CD14-positive monocyte (primary cell): ENCODE measurements around the gene MBOAT7. TPM values are rescaled to one million over a fixed set of nuclear protein-coding genes. Genes with fewer than 3 reads are reported as not detected.
A peak's percentile ranks its signal among the peaks of the same experiment; 100 is the strongest.

ENCODE experiments used
- DNase-seq, 3 donors: peaks; one replicate each; pipeline ENCODE4 v3.0.0-alpha.2; 2011 to 2022
- H2AFZ ChIP-seq: 2 replicates; pipeline ENCODE4 v1.6.0; 2012; ENCODE audit warnings: mild to moderate bottlenecking, low read depth, low read length, inconsistent platforms; ENCODE audit not compliant: insufficient read depth, poor library complexity, severe bottlenecking
- H3K27ac ChIP-seq, 2 donors: 1 replicate in 1 of 2; 2 replicates in 1 of 2; pipeline ENCODE4 v1.5.1; 2012 to 2013; ENCODE audit warnings: low read length in 2 of 2, control low read depth in 1 of 2, inconsistent platforms in 1 of 2, low read depth in 1 of 2, mild to moderate bottlenecking in 1 of 2
- H3K27me3 ChIP-seq, 2 donors: one replicate each; pipeline versions ENCODE4 v1.6.0 to v1.6.1; 2011 to 2013; ENCODE audit warnings: low read length in 2 of 2; ENCODE audit not compliant: control insufficient read depth in 2 of 2, insufficient read depth in 2 of 2
- H3K36me3 ChIP-seq, 2 donors: replicated peaks in 1 of 2; 1 replicate in 1 of 2; 2 replicates in 1 of 2; pipeline versions ENCODE4 v1.5.1 to v1.6.1; 2012 to 2013; ENCODE audit warnings: low read length in 2 of 2, control low read depth in 1 of 2, inconsistent platforms in 1 of 2, mild to moderate bottlenecking in 1 of 2; ENCODE audit not compliant: insufficient read depth in 2 of 2, control insufficient read depth in 1 of 2
- H3K4me1 ChIP-seq, 2 donors: 1 replicate in 1 of 2; 2 replicates in 1 of 2; pipeline versions ENCODE4 v1.5.1 to v1.6.1; 2012 to 2013; ENCODE audit warnings: low read length in 2 of 2, control low read depth in 1 of 2, inconsistent platforms in 1 of 2, mild to moderate bottlenecking in 1 of 2, moderate library complexity in 1 of 2; ENCODE audit not compliant: insufficient read depth in 2 of 2, control insufficient read depth in 1 of 2
- H3K4me2 ChIP-seq: replicated peaks from 2 replicates; pipeline ENCODE3; 2012; ENCODE audit warnings: low read length, moderate library complexity, mild to moderate bottlenecking; ENCODE audit not compliant: poor library complexity, severe bottlenecking; ENCODE audit errors: extremely low read depth
- H3K4me3 ChIP-seq, 3 experiments: fragments of 200-600 bp in 1 of 3; sonication (generic) in 1 of 3; replicated peaks in 1 of 3; 1 replicate in 2 of 3; 2 replicates in 1 of 3; pipeline ENCODE4 v1.5.1; 2011 to 2013; ENCODE audit warnings: low read length in 3 of 3, mild to moderate bottlenecking in 3 of 3, control low read depth in 2 of 3, low read depth in 2 of 3, inconsistent platforms in 1 of 3, moderate library complexity in 1 of 3
- H3K79me2 ChIP-seq: 2 replicates; pipeline ENCODE4 v1.6.0; 2012; ENCODE audit warnings: mild to moderate bottlenecking, control low read depth, inconsistent platforms, low read length, moderate library complexity; ENCODE audit not compliant: insufficient read depth
- H3K9ac ChIP-seq: 2 replicates; pipeline ENCODE4 v1.6.0; 2017; ENCODE audit warnings: low read length, mild to moderate bottlenecking; ENCODE audit not compliant: insufficient read depth, poor library complexity, severe bottlenecking
- H3K9me3 ChIP-seq, 2 donors: replicated peaks in 1 of 2; 1 replicate in 1 of 2; 2 replicates in 1 of 2; pipeline versions ENCODE4 v1.5.1 to v1.6.1; 2012 to 2013; ENCODE audit warnings: low read length in 2 of 2, control low read depth in 1 of 2; ENCODE audit not compliant: control insufficient read depth in 1 of 2, insufficient read depth in 1 of 2
- H4K20me1 ChIP-seq: 2 replicates; pipeline ENCODE4 v1.6.0; 2012; ENCODE audit warnings: mild to moderate bottlenecking, low read length, control low read depth, moderate library complexity; ENCODE audit not compliant: insufficient read depth
- H3K27ac Mint-ChIP-seq, 7 donors: one replicate each; pipeline ENCODE4 v1.8.0; 2020; ENCODE audit warnings: mild to moderate bottlenecking in 7 of 7, mixed read lengths in 7 of 7, moderate library complexity in 6 of 7, inconsistent platforms in 2 of 7
- H3K27me3 Mint-ChIP-seq, 3 donors: one replicate each; pipeline ENCODE4 v1.8.0; 2021 to 2022; ENCODE audit warnings: low read depth in 3 of 3, mild to moderate bottlenecking in 3 of 3, mixed read lengths in 3 of 3, moderate library complexity in 3 of 3, inconsistent platforms in 1 of 3
- H3K36me3 Mint-ChIP-seq, 2 donors: one replicate each; pipeline ENCODE4 v1.8.0; 2020; ENCODE audit warnings: mixed read lengths in 2 of 2, inconsistent platforms in 1 of 2, mild to moderate bottlenecking in 1 of 2
- H3K4me1 Mint-ChIP-seq: one replicate; pipeline ENCODE4 v1.8.0; 2020; ENCODE audit warnings: mild to moderate bottlenecking, mixed read lengths
- H3K4me3 Mint-ChIP-seq, 2 donors: one replicate each; pipeline ENCODE4 v1.8.0; 2020; ENCODE audit warnings: mild to moderate bottlenecking in 2 of 2, mixed read lengths in 2 of 2, moderate library complexity in 1 of 2
- H3K9me3 Mint-ChIP-seq, 7 donors: one replicate each; pipeline ENCODE4 v1.8.0; 2020 to 2022; ENCODE audit warnings: mixed read lengths in 7 of 7, mild to moderate bottlenecking in 6 of 7, moderate library complexity in 6 of 7, inconsistent platforms in 2 of 7
- WGBS: methylation state at CpG from one replicate; pipeline ENCODE4 v1.1.5; 2013; ENCODE audit warnings: missing lambda C conversion rate; ENCODE audit not compliant: insufficient coverage; 5-methylcytosine and 5-hydroxymethylcytosine counted together
- intact Hi-C, 2 donors: fragments of 100-400 bp; cut with micrococcal nuclease; formaldehyde crosslinking; loops; one replicate each; pipeline versions ENCODE4 v1.15.0 to v1.15.1; 2023
- polyA plus RNA-seq, 3 donors: library from polyadenylated mRNA; depleted of rRNA in 1 of 3; unstranded in 2 of 3; stranded (reverse) in 1 of 3; fragments of 300-500 nt in 2 of 3; fragments of >200 nt in 1 of 3; fragmentation: Illumina TruSeq in 2 of 3; gene quantifications; 1 replicate in 2 of 3; 2 replicates in 1 of 3; pipeline ENCODE4 v1.2.3, GENCODE V29; 2012 to 2021
- TF ChIP-seq, protein P1 (sequence below): fragments of 200-600 bp; IDR thresholded peaks from one replicate; pipeline ENCODE4 v1.8.0; 2022; ENCODE audit warnings: antibody characterized with exemption, mild to moderate bottlenecking

The MBOAT7 gene
- polyA plus RNA-seq, 3 donors = 84.0 to 115 (median 111) TPM

DNA sequence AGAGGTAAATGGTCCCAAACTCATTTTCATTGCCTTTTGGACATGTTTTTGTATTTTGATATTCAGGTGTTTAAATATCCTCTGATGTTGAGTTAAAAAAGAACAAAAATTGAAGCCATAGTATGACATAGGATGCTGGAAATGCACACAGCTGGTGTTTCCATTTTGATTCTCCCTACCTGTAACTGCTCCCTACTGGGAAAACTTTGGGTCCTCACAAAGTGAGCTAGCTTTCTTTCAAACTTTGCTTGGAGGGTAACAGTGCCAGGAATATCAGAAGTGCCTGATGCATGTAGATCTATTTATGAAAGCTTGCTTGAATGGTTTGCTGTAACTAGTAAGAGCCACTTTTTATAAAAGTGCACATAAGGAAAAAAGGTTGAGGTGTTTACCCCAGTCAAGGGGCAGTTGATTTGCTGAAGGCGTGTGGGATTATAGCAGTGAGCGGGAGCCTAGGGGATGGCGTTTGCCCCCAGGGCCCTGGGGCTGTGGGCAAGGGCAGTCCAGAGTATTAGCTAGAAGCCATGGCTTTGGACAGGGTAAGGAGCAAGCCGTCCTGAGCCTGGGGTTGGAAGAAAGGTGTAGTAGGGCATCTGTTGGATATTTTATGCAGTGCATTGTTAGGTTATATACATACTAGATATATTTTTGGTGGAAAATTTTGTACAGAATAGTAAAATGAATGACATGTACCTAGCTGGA, 15.5 kb upstream of the MBOAT7 start:
- Histone ChIP-seq H4K20me1 (peaks cover 58% of the 10 kb centered on the region), H3K4me3 (peak overlapping the region; percentile 2 to 99 (median 26)), H3K79me2 (peaks cover 86% of the 10 kb centered on the region), H2AFZ (no peak overlapping the region), H3K27ac (peak overlapping the region; percentile 97 to 100), H3K36me3 (peaks cover 64 to 65% of the 10 kb centered on the region in 2 donors), H3K9ac (peak overlapping the region; percentile 31), H3K27me3 (no peaks in the 10 kb centered on the region), H3K4me2 (peak overlapping the region; percentile 99), H3K9me3 (no peaks in the 10 kb centered on the region), H3K4me1 (peaks cover 86 to 88% of the 10 kb centered on the region in 2 donors)
- intact Hi-C loops = loop anchor here (5.0 kb wide), 2 partner anchors 38 to 167 kb away; no protein-coding TSS in a partner anchor
- Mint-ChIP-seq H3K4me3 (peak overlapping the region; percentile 100), H3K27ac (peak overlapping the region; percentile 91 to 100 (median 100)), H3K4me1 (peaks cover 76% of the 10 kb centered on the region), H3K27me3 (peaks cover 0 to 5% (median 0%) of the 10 kb centered on the region in 3 donors), H3K9me3 (peaks cover 0 to 4% (median 0%) of the 10 kb centered on the region in 7 donors), H3K36me3 (peaks cover 75 to 78% of the 10 kb centered on the region in 2 donors)
- TF ChIP-seq, protein P1, sequence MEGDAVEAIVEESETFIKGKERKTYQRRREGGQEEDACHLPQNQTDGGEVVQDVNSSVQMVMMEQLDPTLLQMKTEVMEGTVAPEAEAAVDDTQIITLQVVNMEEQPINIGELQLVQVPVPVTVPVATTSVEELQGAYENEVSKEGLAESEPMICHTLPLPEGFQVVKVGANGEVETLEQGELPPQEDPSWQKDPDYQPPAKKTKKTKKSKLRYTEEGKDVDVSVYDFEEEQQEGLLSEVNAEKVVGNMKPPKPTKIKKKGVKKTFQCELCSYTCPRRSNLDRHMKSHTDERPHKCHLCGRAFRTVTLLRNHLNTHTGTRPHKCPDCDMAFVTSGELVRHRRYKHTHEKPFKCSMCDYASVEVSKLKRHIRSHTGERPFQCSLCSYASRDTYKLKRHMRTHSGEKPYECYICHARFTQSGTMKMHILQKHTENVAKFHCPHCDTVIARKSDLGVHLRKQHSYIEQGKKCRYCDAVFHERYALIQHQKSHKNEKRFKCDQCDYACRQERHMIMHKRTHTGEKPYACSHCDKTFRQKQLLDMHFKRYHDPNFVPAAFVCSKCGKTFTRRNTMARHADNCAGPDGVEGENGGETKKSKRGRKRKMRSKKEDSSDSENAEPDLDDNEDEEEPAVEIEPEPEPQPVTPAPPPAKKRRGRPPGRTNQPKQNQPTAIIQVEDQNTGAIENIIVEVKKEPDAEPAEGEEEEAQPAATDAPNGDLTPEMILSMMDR = no peak
- no peak for DNase-seq
- 80% methylated on average over 4 of the region's 4 CpGs for WGBS

DNA sequence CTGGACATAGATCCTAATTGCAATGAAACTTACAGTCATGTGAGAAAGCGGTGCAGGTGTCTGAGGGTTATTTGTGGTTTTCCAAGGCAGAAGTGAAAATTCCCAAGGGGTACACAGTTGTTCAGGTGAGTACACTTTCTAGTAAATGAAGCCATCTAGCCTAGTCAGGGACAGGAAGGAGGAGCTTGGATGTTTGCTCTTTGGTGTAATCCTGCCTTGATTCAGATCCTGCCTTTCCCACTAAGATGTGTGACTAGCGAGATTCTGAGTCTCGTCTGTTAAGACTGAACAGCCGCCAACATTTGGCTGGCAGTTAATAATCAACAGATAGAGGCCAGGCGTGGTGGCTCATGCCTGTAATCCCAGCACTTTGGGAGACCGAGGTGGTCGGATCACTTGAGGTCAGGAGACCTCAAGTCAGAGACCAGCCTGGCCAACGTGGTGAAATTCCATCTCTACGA, 13.8 kb upstream of the MBOAT7 start:
- H3K4me3 Mint-ChIP-seq = peak overlapping the region; percentile 100
- H3K27me3 Mint-ChIP-seq = no peaks in the 10 kb centered on the region
- H3K9ac ChIP-seq = peak overlapping the region; percentile 85
- H3K9me3 Mint-ChIP-seq = peaks cover 0 to 4% (median 0%) of the 10 kb centered on the region in 7 donors
- H2AFZ ChIP-seq = no peak overlapping the region
- H3K4me2 ChIP-seq = peak overlapping the region; percentile 99
- H4K20me1 ChIP-seq = peaks cover 58% of the 10 kb centered on the region
- H3K36me3 Mint-ChIP-seq = peaks cover 76 to 78% of the 10 kb centered on the region in 2 donors
- peak overlapping the region; percentile 83 to 99 (median 91) for H3K4me3 ChIP-seq
- DNase-seq = no peak
- H3K36me3 ChIP-seq = peaks cover 64 to 65% of the 10 kb centered on the region in 2 donors
- intact Hi-C loops = loop anchor here in 1 of 2 donors (5.0 kb wide), 1 partner anchor 36 kb away; no protein-coding TSS in a partner anchor
- TF ChIP-seq, protein P1 = no peak
- H3K27ac Mint-ChIP-seq = peak overlapping the region; percentile 91 to 100 (median 100)
- H3K27me3 ChIP-seq = no peaks in the 10 kb centered on the region
- WGBS = 82% methylated on average over 8 of the region's 9 CpGs
- peaks cover 73% of the 10 kb centered on the region for H3K79me2 ChIP-seq
- H3K27ac ChIP-seq = peak overlapping the region; percentile 57 to 97
- H3K4me1 Mint-ChIP-seq = peaks cover 64% of the 10 kb centered on the region
- peaks cover 72 to 74% of the 10 kb centered on the region in 2 donors for H3K4me1 ChIP-seq
- no peaks in the 10 kb centered on the region for H3K9me3 ChIP-seq
